ENCODE data around the gene DGKI.

GRCh38 chr7:137386966-137387365, 459.8 kb downstream of the DGKI start:
- TF ChIP-seq YY1 (IDR thresholded peaks at IDR 0.05) (no peak), TAF1 (conservative IDR thresholded peaks at IDR 0.05) (no peak), HNF4G (IDR thresholded peaks at IDR 0.05) (no peak), ATF3 (IDR thresholded peaks at IDR 0.05) (no peak)
- TF ChIP-seq, protein P1, sequence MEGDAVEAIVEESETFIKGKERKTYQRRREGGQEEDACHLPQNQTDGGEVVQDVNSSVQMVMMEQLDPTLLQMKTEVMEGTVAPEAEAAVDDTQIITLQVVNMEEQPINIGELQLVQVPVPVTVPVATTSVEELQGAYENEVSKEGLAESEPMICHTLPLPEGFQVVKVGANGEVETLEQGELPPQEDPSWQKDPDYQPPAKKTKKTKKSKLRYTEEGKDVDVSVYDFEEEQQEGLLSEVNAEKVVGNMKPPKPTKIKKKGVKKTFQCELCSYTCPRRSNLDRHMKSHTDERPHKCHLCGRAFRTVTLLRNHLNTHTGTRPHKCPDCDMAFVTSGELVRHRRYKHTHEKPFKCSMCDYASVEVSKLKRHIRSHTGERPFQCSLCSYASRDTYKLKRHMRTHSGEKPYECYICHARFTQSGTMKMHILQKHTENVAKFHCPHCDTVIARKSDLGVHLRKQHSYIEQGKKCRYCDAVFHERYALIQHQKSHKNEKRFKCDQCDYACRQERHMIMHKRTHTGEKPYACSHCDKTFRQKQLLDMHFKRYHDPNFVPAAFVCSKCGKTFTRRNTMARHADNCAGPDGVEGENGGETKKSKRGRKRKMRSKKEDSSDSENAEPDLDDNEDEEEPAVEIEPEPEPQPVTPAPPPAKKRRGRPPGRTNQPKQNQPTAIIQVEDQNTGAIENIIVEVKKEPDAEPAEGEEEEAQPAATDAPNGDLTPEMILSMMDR (IDR thresholded peaks at IDR 0.05; ENCODE audit: low read depth, low read length, missing input control), result no peak
